Stomach (tissue), 4 donors: Measurements from ENCODE around the gene CALML4.

ENCODE experiments used
- CTCF ChIP-seq, 7 experiments: fragments of 450-650 bp in 4 of 7; fragments of 200-600 bp in 3 of 7; sonication (generic) in 3 of 7; IDR thresholded peaks; one replicate each; pipeline ENCODE4 v1.5.1; 2016 to 2019; ENCODE audit warnings: antibody characterized with exemption in 7 of 7, control low read depth in 2 of 7, mild to moderate bottlenecking in 1 of 7
- POLR2A ChIP-seq, 4 donors: fragments of 450-650 bp; IDR thresholded peaks; one replicate each; pipeline ENCODE4 v1.6.1; 2016; ENCODE audit warnings: antibody characterized with exemption in 4 of 4, control low read depth in 2 of 4, mild to moderate bottlenecking in 1 of 4, moderate library complexity in 1 of 4
- POLR2AphosphoS5 ChIP-seq, 3 donors: sonication (generic); formaldehyde crosslinking; IDR thresholded peaks; one replicate each; pipeline ENCODE4 v1.6.1; 2016; ENCODE audit warnings: antibody characterized with exemption in 3 of 3

GRCh38 chr15:68252925-68253534 lies 47.9 kb upstream of the CALML4 start:
- TF ChIP-seq CTCF (IDR thresholded peaks at IDR 0.05), result peak in 5 of 7 experiments; percentile 57 to 86 (median 80)
- TF ChIP-seq POLR2AphosphoS5 (IDR thresholded peaks at IDR 0.05), result no peak
- TF ChIP-seq POLR2A (IDR thresholded peaks at IDR 0.05), result no peak
